Loucy (cell line): ENCODE data around the gene TSG101.

Experiments
- EZH2phosphoT487 ChIP-seq: fragments of 200-600 bp; IDR thresholded peaks from 2 replicates; pipeline ENCODE4 v1.6.1; 2018; ENCODE audit warnings: antibody characterized with exemption, mild to moderate bottlenecking, moderate library complexity, borderline replicate concordance
- TF ChIP-seq, protein P1 (sequence below): fragments of 200-600 bp; sonication (generic); conservative IDR thresholded peaks from 2 replicates; pipeline ENCODE4 v1.5.1; 2014; ENCODE audit warnings: mild to moderate bottlenecking, antibody characterized with exemption, low read length

DNA sequence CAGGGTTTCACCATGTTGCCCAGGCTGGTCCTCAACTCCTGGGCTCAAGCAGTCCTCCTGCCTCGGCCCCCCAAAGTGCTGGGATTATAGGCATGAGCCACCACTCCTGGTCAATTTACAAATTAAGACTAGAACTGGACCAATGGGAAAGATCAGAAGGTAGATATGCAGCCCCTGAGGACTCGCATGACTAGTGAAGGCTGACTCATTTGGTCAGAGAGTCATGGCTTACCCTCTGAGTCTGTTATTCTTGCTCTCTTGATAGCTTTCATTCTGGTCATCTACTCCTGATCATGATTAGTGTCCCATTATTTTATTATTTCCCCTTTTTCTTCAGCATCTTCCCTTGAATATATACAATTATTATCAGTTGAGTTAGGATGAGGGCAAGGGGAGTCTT, 73.8 kb downstream of the TSG101 start:
- TF ChIP-seq, protein P1, sequence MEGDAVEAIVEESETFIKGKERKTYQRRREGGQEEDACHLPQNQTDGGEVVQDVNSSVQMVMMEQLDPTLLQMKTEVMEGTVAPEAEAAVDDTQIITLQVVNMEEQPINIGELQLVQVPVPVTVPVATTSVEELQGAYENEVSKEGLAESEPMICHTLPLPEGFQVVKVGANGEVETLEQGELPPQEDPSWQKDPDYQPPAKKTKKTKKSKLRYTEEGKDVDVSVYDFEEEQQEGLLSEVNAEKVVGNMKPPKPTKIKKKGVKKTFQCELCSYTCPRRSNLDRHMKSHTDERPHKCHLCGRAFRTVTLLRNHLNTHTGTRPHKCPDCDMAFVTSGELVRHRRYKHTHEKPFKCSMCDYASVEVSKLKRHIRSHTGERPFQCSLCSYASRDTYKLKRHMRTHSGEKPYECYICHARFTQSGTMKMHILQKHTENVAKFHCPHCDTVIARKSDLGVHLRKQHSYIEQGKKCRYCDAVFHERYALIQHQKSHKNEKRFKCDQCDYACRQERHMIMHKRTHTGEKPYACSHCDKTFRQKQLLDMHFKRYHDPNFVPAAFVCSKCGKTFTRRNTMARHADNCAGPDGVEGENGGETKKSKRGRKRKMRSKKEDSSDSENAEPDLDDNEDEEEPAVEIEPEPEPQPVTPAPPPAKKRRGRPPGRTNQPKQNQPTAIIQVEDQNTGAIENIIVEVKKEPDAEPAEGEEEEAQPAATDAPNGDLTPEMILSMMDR, result no peak
- no peak for TF ChIP-seq EZH2phosphoT487
